SK-N-SH (cell line): ENCODE data around the gene ARHGEF7.

ENCODE experiments used
- ELF1 ChIP-seq: IDR thresholded peaks from 2 replicates; pipeline ENCODE4 v1.4.0; 2012
- EP300 ChIP-seq, 2 experiments: IDR thresholded peaks; 2 replicates each; pipeline versions ENCODE4 v1.4.0 to v1.6.1; 2012; ENCODE audit warnings: borderline replicate concordance in 1 of 2, low read depth in 1 of 2, low read length in 1 of 2
- EZH2phosphoT487 ChIP-seq: fragments of 200-600 bp; sonication (generic); IDR thresholded peaks from 2 replicates; pipeline ENCODE4 v1.6.1; 2017; ENCODE audit warnings: low read depth, mixed run types, mild to moderate bottlenecking, antibody characterized with exemption, moderate library complexity, borderline replicate concordance
- FOXM1 ChIP-seq: IDR thresholded peaks from 2 replicates; pipeline ENCODE4 v1.4.0; 2012; ENCODE audit warnings: low read depth, mild to moderate bottlenecking
- JUND ChIP-seq: IDR thresholded peaks from 2 replicates; pipeline ENCODE4 v1.4.0; 2012
- RAD21 ChIP-seq: IDR thresholded peaks from 2 replicates; pipeline ENCODE4 v1.6.1; 2012; ENCODE audit warnings: mild to moderate bottlenecking, low read length
- SMC3 ChIP-seq: IDR thresholded peaks from 2 replicates; pipeline ENCODE4 v1.6.1; 2012; ENCODE audit warnings: low read depth, low read length, improper control_type of control experiment
- TAF1 ChIP-seq: IDR thresholded peaks from 2 replicates; pipeline ENCODE4 v1.6.1; 2012; ENCODE audit warnings: low read depth, mild to moderate bottlenecking, low read length, moderate library complexity, borderline replicate concordance
- YY1 ChIP-seq: IDR thresholded peaks from 2 replicates; pipeline ENCODE4 v1.4.0; 2012; ENCODE audit warnings: low read depth, mild to moderate bottlenecking
- TF ChIP-seq, protein P1 (sequence below): fragments of 200-600 bp; sonication (generic); IDR thresholded peaks from 2 replicates; pipeline ENCODE4 v1.6.1; 2017; ENCODE audit warnings: antibody characterized with exemption, mild to moderate bottlenecking, moderate library complexity
- TF ChIP-seq, protein P2 (sequence below): IDR thresholded peaks from 2 replicates; pipeline ENCODE4 v1.6.1; 2012; ENCODE audit warnings: mild to moderate bottlenecking, low read depth, low read length, moderate library complexity
- TF ChIP-seq, protein P3 (sequence below): IDR thresholded peaks from 2 replicates; pipeline ENCODE4 v1.4.0; 2012; ENCODE audit warnings: low read depth, borderline replicate concordance

DNA sequence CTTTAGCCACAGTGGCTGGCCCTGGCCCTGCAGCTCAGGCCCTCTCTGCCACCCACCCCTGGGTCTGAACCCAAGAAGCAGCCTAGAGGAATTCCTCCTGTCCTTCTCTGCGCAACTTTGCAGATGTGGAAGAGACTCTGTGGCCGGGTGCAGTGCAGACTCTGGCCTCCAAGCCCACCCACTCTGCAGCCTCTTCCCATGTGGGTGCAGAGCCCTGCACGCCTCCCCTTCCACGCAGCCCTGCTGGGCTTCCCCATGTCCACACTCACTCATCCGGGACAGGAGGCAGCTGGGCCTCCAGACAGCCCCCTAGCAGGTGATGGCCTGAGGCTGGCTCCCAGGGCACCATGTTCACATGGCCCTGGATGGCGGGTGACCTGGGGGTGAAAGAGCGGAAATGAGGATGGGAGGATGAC, 207.8 kb downstream of the ARHGEF7 start:
- TF ChIP-seq, protein P1, sequence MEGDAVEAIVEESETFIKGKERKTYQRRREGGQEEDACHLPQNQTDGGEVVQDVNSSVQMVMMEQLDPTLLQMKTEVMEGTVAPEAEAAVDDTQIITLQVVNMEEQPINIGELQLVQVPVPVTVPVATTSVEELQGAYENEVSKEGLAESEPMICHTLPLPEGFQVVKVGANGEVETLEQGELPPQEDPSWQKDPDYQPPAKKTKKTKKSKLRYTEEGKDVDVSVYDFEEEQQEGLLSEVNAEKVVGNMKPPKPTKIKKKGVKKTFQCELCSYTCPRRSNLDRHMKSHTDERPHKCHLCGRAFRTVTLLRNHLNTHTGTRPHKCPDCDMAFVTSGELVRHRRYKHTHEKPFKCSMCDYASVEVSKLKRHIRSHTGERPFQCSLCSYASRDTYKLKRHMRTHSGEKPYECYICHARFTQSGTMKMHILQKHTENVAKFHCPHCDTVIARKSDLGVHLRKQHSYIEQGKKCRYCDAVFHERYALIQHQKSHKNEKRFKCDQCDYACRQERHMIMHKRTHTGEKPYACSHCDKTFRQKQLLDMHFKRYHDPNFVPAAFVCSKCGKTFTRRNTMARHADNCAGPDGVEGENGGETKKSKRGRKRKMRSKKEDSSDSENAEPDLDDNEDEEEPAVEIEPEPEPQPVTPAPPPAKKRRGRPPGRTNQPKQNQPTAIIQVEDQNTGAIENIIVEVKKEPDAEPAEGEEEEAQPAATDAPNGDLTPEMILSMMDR: no peak
- TF ChIP-seq ELF1 (no peak), TAF1 (no peak), JUND (no peak), YY1 (no peak), SMC3 (no peak), FOXM1 (no peak), EZH2phosphoT487 (no peak), RAD21 (no peak), EP300 (IDR thresholded peaks at IDR 0.05; ENCODE audit: borderline replicate concordance in 1 of 2, low read depth in 1 of 2, low read length in 1 of 2) (no peak)
- TF ChIP-seq, protein P2, sequence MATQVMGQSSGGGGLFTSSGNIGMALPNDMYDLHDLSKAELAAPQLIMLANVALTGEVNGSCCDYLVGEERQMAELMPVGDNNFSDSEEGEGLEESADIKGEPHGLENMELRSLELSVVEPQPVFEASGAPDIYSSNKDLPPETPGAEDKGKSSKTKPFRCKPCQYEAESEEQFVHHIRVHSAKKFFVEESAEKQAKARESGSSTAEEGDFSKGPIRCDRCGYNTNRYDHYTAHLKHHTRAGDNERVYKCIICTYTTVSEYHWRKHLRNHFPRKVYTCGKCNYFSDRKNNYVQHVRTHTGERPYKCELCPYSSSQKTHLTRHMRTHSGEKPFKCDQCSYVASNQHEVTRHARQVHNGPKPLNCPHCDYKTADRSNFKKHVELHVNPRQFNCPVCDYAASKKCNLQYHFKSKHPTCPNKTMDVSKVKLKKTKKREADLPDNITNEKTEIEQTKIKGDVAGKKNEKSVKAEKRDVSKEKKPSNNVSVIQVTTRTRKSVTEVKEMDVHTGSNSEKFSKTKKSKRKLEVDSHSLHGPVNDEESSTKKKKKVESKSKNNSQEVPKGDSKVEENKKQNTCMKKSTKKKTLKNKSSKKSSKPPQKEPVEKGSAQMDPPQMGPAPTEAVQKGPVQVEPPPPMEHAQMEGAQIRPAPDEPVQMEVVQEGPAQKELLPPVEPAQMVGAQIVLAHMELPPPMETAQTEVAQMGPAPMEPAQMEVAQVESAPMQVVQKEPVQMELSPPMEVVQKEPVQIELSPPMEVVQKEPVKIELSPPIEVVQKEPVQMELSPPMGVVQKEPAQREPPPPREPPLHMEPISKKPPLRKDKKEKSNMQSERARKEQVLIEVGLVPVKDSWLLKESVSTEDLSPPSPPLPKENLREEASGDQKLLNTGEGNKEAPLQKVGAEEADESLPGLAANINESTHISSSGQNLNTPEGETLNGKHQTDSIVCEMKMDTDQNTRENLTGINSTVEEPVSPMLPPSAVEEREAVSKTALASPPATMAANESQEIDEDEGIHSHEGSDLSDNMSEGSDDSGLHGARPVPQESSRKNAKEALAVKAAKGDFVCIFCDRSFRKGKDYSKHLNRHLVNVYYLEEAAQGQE: no peak
- TF ChIP-seq, protein P3, sequence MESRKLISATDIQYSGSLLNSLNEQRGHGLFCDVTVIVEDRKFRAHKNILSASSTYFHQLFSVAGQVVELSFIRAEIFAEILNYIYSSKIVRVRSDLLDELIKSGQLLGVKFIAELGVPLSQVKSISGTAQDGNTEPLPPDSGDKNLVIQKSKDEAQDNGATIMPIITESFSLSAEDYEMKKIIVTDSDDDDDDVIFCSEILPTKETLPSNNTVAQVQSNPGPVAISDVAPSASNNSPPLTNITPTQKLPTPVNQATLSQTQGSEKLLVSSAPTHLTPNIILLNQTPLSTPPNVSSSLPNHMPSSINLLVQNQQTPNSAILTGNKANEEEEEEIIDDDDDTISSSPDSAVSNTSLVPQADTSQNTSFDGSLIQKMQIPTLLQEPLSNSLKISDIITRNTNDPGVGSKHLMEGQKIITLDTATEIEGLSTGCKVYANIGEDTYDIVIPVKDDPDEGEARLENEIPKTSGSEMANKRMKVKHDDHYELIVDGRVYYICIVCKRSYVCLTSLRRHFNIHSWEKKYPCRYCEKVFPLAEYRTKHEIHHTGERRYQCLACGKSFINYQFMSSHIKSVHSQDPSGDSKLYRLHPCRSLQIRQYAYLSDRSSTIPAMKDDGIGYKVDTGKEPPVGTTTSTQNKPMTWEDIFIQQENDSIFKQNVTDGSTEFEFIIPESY: no peak
